GM18507 (cell line): ENCODE results near the gene KCNAB2.

Experiments used
- DNase-seq: peaks from one replicate; pipeline ENCODE4 v3.0.0; 2011; ENCODE audit warnings: low read depth; ENCODE audit not compliant: insufficient read length; ENCODE audit errors: extremely low spot score
- FAIRE-seq: peaks from 2 replicates; lab custom pipeline; 2011; peaks lifted over from hg19 to GRCh38; lab: Jason Lieb, UNC

The KCNAB2 gene

DNA sequence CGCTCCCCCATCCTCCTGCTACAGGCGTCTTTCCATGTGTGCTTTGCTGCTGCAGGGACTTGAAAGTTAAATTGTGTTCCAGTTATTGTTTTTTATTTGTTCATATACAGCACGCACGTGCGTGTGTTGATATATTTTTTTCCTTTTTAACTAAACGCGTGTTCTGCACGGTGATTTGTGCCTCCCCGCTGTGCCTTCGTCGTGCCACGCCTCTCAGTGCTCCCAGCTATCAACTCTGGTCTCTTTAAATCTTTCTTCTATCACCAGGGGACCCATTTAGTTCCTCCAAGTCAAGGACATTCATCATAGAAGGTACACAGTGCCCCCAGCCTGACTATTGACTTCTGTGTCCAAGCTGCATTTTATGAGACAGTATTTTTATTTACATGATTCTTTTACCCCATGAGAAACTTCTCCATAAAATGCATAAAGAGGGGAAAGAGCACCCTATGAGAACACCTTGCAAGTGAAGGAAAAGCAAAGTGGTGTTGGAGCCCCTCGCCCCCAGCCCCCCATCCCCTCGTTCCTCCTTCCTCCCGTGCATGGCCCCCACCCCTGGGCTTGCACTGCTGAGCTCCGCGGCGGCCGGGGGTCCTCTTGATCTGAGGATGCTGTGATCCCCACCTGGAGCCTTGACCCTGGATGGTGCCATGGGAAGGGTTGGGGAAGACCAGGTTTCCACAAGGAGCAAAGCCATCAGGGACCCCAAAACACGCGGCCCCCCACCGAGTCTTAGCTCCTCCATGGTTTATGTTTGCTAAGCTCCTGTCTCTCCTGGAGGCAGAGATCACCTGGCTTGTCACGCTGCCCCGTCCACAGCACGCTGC is 45.5 kb downstream of the KCNAB2 start:
- DNase-seq (no peak), FAIRE-seq (no peak)

DNA sequence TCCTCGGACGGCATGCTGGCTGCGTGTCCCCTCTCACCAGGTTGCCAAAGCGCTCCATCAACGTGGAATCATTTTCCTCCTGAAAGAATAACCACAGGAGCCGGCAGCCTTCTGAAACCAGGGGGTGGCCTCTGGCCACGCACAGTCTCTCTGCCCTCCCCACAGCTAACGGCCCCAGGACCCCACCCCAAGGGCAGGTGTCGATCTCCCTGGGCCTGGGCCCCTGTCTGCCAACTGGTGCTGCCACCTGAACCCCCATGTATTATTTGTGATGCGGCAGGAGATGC is 46.1 kb downstream of the KCNAB2 start:
- FAIRE-seq (no peak), DNase-seq (no peak)

DNA sequence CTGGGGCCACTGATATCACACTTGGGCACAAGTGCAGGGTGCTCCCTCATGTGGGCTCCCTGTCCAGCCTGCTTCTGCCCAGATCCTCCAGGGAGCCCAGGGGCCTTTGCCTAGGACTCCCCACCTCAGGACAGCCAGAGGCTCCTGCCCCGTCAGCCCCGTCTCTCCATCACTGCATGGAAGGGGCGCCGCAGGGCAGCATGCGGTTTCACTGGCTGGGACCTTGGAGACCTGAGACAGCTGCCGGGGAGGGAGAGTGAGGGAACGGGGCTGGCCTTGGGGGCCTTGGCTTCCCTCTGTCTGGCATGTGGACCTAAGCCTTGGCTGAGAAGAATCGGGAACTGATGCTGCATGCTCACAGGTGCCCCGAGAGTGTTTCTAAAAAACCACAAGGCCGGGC is 46.5 kb downstream of the KCNAB2 start:
- FAIRE-seq: no peak
- no peak for DNase-seq

DNA sequence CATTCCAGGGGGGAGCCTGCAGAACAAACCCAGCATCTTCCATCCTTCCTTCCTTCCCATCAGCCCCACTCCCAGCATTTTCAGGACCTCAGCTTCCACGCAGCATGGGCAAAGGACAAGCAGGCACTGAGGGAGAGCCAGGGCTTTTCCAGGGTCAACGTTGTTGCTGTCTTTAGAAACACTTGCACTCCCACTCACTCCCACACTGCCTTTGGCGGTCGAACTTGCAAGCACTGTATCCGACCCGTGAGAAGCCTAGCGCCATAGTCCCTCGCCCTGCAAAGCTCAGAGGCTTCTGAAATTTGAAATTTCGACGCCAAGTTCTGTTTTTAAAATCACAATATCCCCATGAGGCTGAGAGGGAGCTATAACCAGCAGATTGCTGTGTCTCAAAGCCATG is 47.4 kb downstream of the KCNAB2 start:
- DNase-seq: no peak
- no peak for FAIRE-seq

DNA sequence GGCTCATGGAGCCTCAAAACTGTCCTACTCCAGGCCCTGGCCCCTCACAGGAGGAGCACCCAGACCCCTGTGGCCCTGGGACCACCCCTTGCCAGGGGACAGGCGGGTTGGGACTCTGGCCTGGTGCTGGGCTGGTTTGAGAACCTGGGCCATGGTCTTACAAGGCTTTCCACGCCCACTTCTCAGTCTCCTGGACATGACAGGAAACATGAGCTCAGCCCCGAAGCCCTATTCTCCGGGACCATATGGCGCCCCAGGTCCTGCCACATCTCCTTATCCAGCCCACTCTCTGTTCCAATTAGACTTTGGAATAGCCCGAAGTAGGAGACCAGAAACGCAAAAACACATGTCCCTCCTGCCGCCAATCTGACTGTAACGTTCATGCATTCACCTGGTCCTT is 47.9 kb downstream of the KCNAB2 start:
- FAIRE-seq (no peak), DNase-seq (no peak)

DNA sequence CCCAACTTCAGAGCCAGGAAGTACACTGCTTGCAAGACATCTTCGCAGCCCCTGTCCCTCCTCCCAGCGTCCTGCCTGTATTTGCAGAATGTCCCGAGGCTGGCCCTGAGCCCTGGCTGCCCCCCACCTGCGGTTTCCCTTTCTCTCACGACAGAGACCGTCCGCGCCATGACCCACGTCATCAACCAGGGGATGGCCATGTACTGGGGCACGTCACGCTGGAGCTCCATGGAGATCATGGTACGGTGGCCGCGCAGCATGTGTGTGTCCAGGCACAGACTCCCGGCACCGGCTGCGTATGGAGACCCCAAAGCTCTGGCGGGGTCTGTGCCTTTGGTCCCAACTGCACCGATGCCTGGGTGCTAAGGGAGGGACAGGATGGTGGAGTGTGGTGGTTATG is 48.6 kb downstream of the KCNAB2 start:
- DNase-seq: no peak
- FAIRE-seq: no peak

DNA sequence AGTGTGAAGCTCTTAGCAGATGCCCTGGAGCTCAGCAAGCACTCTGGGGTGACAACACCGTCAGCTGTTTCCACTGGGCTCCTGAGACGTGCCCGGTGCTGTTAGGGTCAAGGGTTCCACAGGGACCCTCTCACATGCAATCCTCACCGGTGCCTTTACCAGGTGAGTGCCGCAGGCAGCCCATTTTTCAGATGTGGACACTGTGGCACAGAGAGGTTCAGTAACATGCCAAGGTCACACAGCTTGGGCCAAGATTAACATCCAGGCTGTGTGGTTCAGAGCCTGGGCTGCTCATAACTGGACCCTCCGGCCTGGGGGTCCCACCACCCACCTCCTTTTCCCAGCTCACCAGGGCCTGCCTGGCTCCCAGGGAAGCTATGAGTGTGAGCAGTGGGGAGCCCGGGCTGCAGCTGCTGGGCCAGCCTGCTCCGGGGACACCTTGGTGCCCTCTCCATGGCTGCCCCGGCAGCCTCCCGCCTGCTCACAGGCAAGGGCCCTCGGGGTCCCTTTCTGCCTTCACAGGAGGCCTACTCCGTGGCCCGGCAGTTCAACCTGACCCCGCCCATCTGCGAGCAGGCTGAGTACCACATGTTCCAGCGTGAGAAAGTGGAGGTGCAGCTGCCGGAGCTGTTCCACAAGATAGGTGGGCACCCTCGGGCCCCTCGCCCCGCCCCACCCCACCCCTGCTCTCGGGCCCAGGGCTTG is 49.3 kb downstream of the KCNAB2 start:
- DNase-seq (no peak), FAIRE-seq (no peak)

DNA sequence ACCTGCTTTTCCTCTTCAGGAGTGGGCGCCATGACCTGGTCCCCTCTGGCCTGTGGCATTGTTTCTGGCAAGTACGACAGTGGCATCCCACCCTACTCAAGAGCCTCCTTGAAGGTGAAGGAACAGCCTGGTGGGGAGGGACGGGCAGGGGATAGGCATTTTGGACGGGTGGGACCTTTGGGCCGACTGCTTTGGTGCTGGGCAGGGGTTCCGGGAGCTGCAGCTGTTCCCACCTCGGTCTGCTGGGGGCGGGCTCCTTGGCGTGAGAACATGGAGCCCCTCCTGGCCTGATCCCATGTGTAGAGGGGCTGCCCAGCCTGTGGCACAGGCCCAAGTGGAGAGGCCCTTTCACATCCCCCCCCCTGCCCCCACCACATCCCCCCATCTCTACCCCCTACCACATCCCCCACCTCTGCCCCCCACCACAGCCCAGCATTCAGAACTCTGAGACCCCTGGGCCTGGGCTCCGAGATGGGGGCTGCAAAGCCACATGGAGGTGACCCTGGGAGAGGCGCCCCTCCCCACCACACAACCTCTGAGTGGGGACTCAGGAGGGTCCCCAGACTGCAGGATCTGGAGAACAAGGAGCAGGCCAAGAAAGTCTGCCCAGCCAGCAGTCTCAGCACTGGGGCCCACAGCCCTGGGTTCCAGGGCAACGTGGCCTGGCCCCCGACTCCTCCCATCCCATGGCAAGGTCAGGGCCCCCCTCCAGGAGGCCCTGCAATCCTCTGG is 50.0 kb downstream of the KCNAB2 start:
- FAIRE-seq: no peak

DNA sequence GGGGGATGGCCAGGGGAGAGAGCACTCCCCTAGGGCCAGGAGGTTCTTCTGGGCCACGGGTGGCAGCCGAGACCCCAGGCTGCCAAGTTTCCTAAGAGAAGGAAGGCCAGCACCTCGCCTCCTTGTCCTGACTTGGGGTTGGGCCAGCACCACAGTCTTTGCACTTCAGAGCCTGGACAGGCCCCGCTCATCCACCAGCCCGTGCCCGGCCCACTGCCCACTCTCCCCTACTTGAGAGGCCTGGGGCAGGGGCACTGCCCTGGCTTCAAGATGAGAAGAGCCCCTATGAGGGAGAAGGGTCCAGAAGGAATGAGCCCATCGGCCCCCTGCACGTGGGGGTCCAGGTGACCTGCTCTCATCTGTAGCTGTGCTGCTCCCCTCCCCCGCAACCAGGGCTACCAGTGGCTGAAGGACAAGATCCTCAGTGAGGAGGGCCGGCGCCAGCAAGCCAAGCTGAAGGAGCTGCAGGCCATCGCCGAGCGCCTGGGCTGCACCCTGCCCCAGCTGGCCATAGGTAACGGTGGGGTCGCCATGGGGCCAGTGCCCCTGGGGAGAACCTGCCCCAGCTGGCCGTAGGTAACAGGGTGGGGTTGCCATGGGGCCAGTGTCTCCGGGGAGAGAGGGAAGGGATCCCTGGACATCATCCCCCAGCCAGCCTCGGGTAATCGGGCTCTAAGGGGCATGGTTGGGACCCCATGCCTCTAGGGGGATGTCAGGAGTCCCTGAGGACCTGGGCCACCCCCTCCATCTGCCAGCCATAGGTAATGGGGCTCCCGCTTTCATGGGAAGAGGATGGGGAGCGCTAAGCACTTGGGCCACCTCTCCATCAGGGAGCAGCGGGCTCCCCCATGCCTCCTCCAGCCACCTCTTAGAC is 50.8 kb downstream of the KCNAB2 start:
- FAIRE-seq: no peak
- no peak for DNase-seq

More for the DNA sequence above, 50.0 kb downstream of the KCNAB2 start:
- DNase-seq: no peak

DNA sequence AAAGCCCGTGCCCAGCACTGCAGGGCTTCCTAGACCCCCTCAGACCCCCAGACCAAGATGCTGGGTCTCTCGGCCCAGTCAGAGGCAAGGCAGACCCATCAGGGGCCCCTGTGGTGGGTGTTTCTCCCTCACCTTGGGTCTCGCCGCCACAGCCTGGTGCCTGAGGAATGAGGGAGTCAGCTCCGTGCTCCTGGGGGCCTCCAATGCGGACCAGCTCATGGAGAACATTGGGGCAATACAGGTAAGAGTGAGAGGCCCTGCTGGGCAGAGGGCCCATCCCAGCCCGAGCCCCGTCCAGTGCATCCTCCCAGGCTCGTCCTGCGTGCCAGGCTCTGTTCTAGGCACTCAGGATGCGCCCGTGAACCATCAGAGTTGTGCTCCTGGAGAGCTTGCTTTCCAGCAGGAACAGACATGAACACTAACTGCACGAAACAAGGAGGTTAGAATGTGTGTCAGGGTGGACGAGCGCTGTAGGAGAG is 51.5 kb downstream of the KCNAB2 start:
- no peak for DNase-seq
- FAIRE-seq: no peak

DNA sequence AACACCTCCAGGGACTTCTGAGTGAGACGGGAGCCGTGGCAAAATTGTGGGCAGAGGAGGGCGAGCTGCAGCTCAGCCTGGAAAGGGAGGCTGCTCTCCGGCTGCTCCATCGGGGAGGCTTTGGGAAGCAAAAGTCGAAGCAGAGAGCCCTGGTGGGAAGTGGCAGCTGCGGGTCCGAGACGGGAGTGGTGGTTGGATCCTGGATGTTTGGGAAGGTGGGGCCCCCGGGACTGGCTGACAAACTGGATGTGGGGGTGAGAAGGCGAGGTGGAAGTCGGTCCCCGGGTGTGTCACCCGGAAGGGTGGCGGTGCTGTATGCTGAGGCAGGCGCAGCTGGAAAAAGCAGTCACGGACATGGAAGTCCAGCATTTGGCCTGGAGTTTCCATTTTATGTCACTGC is 52.1 kb downstream of the KCNAB2 start:
- DNase-seq (no peak), FAIRE-seq (no peak)

DNA sequence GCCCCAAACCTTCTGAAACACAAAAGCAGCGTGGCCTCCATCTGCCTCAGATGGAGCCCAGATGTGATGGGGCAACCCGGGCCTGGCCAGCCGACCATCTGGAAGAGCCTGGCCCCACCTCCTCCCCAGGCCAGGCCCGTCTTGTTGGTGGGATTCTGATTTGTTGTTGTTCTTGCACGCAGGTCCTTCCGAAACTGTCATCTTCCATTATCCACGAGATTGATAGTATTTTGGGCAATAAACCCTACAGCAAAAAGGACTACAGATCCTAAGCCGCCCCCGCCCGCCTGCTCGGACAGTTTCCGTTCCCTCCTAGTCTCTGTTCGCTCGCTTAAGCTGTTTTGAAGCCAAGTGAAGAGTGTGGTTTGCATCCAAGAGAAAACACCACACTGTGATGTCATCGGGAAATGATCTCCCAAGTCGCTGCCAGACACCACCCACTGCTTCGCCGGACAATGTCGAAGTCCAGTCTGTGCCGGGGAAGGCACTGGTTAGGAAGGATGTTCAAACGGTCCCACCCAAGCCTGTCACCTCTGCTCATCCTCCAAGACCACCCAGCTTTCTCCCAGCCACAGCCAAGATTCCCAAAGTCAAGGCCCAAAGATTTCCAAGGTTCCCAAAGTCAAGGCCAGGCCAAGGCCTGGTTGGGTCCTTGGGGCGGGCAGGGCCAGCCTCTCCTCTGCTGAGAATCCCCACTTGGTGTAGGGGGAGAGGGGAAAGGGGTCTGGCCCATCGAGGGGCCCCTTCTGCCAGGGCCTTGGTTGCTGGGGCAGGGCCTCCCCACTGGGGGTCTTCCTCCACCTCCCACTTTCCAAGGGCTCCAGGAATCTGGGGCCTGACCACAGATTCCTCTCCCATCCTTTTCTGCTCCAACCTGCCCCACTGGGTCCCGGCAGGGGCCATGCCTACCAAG is 52.9 kb downstream of the KCNAB2 start:
- DNase-seq (no peak), FAIRE-seq (no peak)

DNA sequence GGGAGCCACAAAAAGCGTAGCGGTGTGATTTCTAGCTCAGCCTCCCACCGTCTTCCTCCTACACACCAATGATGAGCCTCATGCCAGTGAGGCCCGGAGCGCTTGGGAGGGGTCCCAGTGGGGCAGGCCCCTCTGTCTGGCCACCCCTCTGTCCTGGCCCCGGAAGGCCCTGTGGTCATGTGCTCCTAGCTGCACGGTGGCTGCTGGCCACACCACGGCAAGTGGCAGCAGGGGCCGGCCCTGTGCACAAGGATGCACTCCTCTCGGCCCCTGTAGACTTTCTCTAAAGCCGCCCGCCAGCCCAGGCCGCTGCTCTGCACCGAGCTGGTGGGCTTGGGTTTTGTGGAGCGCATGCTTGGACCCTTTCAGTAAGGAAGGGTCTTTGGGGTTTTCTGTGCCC is 53.6 kb downstream of the KCNAB2 start:
- no peak for FAIRE-seq
- DNase-seq: no peak

DNA sequence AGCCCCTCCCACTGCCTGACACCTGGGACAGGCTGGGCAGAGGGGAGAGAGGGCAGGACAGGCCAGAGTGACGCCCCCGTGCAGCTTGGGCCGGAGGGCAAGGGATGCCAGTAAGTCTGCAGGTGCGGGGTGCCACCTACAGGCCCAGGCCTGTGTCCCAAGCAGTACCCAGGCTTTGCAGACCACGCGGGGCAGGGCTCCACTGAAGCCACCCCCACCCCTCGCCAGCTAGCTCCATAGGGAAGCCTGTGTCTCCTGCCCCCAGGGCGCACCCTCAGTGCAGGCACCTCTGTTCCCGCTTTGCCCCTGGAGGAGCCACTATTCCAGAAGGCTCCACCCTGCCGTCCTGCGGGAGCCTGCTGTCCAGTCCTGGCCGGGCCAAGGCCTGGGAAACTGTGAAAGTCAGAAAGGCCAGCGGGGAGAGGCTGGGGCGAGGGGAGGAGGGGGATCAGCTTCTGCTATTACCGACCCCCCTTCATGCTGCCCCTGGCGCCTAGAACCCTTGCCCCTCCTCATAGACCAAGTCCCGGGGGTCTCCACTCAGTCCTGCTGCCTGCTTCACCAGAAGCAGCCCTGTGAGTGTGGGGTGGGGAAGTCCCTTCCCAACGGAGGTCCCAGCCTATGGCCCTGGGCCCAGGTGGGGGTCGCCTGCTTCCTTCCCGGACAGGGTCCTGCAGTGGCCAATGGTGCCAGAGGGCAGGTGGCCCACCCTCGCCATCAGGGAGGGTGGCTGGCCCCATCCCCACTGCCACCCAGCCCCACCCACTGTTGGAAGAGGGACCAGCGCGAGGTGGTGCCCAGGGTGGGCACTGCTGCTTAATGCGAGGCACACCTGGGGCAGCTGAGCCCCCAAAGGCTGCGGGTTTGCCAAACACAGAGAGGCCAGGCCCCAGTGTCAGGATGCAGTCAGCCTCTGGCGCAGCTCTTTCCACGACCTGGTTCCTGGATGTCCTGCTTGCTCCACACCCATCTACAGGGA is 54.4 kb downstream of the KCNAB2 start:
- FAIRE-seq (no peak), DNase-seq (no peak)

DNA sequence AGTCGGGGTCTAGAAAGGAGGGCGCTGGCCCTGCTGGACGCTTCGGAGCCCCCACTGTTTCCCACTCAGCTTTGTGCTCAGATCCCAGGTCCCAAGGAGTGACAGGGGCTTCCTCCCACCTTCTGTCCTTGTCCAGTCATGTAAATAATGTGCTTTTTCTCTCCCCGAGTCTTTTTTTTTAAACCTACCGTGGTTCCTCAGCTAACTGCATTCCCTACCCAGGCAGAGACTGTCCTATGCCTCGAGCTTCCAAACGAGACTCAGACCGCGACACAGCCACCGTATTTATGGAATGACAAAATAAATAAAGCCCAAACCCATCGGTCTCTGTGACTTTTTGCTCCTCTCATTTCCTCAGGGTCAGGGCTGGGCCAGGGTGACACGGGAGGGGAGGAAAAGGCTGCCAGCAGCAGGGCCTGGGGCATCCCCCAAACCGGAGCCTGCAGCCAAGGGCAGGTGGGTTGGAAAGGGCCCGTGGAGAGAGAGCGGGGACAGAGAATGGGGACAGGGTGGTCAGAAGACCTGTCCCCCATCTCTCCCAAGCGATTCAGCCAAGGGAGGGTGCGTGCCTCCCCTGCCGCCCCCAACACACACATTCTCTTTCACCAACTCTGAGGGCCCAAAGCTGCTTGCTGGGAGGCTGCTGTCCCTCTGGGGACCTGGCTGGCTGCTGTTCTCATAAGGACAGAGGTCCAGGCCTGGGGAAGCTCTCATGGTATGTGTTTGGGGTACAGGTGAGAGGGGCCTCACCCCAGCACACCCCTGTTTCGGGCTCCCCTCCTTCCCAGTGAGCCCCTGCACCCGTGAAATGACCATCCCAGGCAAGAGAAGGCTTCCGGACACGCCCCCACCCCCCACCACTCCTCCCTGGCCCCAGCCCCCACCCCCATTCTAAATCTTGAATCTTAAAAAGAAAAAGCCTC is 55.4 kb downstream of the KCNAB2 start:
- DNase-seq (no peak), FAIRE-seq (no peak)

DNA sequence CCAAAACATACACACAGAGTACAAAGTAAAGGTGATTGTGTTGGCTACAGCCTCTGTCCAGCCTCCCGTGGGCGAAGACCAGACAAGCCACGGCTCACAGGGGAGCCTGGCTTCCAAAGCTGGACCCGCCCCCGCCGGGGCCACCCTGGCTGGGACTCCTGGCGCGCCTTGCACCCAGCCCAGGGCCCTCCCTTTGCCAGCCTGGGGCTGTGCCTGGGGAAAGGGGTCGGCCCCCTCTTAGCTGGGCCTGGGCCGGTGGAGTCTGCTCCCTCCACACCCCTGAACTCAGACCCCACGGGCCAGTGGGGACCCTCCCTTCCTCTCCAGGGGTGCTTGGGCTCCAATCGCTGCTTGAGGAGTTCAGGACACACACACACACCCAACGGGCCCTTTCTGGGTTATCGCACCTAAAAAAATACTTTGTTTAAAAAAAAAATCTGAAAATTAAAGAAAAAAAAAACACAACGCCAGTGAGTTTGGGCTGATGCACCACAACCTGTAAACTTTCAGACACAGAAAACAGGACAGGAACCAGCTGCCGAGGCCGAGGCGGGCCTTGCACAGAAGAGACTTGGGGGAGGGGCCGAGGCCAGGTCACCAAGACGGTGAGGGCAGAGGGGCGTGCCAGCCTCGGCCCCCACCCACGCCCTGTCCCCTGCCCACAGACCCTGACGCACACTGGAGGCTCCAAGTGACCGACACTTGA is 56.3 kb downstream of the KCNAB2 start:
- DNase-seq: no peak
- no peak for FAIRE-seq
